ENCODE data around the gene SEC24C. TPM values are rescaled to one million over a fixed set of nuclear protein-coding genes. Genes with fewer than 3 reads are reported as not detected.
"Not testable (repeated sequence)": the region's sequence is repeated elsewhere in the genome, so short reads cannot be mapped to it uniquely, and the experiment has no call there.

SEC24C gene
- total RNA-seq, 4 donors from 2014 or later: 56.2 to 95.2 (median 83.9) TPM

GRCh38 chr10:73785211-73785720 lies 41.1 kb downstream of the SEC24C start, which contains the start of gene ZSWIM8:
TSS of gene ZSWIM8 (plus strand) at chr10:73785606. CDS start at chr10:73785879, 273 bp downstream.
- WGBS, 2 donors: 0% methylated on average over 25 to 36 of the region's 36 CpGs
- DNase-seq: peak; percentile 88 to 89
- Histone ChIP-seq H3K36me3 (peaks cover 11 to 12% of the 10 kb centered on the region in 2 donors), H3K27ac (peak within 1 kb of the TSS; percentile 78 to 88 (median 78)), H3K27me3 (no peaks in the 10 kb centered on the region), H3K4me1 (peaks cover 33 to 35% of the 10 kb centered on the region in 2 donors), H3K4me3 (replicated peaks in 1 of 3) (peak within 1 kb of the TSS; percentile 91 to 99 (median 98)), H3K9me3 (no peaks in the 10 kb centered on the region)
- intact Hi-C loops (cut with DNase I): no loop called here
- peak in 1 of 2 donors; percentile 80 for TF ChIP-seq POLR2A (IDR thresholded peaks at IDR 0.05)
- TF ChIP-seq CTCF (IDR thresholded peaks at IDR 0.05): peak in 1 of 6 experiments; percentile 25

- Histone ChIP-seq H3K27me3 (no peaks in the 10 kb centered on the region), H3K27ac (peak overlapping the region; percentile 78 to 88 (median 78)), H3K4me1 (peaks cover 32 to 33% of the 10 kb centered on the region in 2 donors), H3K36me3 (peaks cover 18% of the 10 kb centered on the region in 2 donors), H3K9me3 (no peaks in the 10 kb centered on the region), H3K4me3 (replicated peaks in 1 of 3) (peak overlapping the region; percentile 91 to 99 (median 98))
- WGBS, 2 donors: 1% methylated on average over 30 to 42 of the region's 54 CpGs
- intact Hi-C loops (cut with DNase I): no loop called here
- DNase-seq: peak; percentile 43 to 52
- TF ChIP-seq CTCF (IDR thresholded peaks at IDR 0.05): no peak
- no peak for TF ChIP-seq POLR2A (IDR thresholded peaks at IDR 0.05)
These were observed 41.7 kb downstream of the SEC24C start for GRCh38 chr10:73785721-73786511.

GRCh38 chr10:73786512-73786885 lies 42.3 kb downstream of the SEC24C start:
- peak overlapping the region; percentile 91 to 99 (median 98) for H3K4me3 ChIP-seq (replicated peaks in 1 of 3)
- no peaks in the 10 kb centered on the region for H3K27me3 ChIP-seq
- intact Hi-C loops (cut with DNase I): no loop called here
- peaks cover 27 to 30% of the 10 kb centered on the region in 2 donors for H3K4me1 ChIP-seq
- TF ChIP-seq CTCF (IDR thresholded peaks at IDR 0.05): no peak
- no peak for TF ChIP-seq POLR2A (IDR thresholded peaks at IDR 0.05)
- H3K9me3 ChIP-seq: no peaks in the 10 kb centered on the region
- 0 to 9% methylated on average over 2 of the region's 2 CpGs for WGBS, 2 donors
- DNase-seq: no peak
- peak overlapping the region in 2 of 3 donors; percentile 78 to 88 for H3K27ac ChIP-seq
- H3K36me3 ChIP-seq: peaks cover 24% of the 10 kb centered on the region in 2 donors

- intact Hi-C loops (cut with DNase I); DNase-seq: not testable (repeated sequence)
- 86 to 94% methylated on average over 21 of the region's 21 CpGs for WGBS, 2 donors
These were observed 43.0 kb downstream of the SEC24C start for GRCh38 chr10:73787031-73787800.

GRCh38 chr10:73788864-73789658 lies 44.9 kb downstream of the SEC24C start:
- no peak for DNase-seq
- Histone ChIP-seq H3K27ac (no peak overlapping the region), H3K9me3 (no peaks in the 10 kb centered on the region), H3K4me3 (replicated peaks in 1 of 3) (no peak overlapping the region), H3K27me3 (no peaks in the 10 kb centered on the region), H3K4me1 (peaks cover 20 to 21% of the 10 kb centered on the region in 2 donors), H3K36me3 (peaks cover 49% of the 10 kb centered on the region in 2 donors)
- WGBS, 2 donors: 91 to 92% methylated on average over 11 to 15 of the region's 17 CpGs
- intact Hi-C loops (cut with DNase I): no loop called here
- TF ChIP-seq POLR2A (IDR thresholded peaks at IDR 0.05) (no peak), CTCF (IDR thresholded peaks at IDR 0.05) (no peak)

More at GRCh38 chr10:73787031-73787800, 43.0 kb downstream of the SEC24C start:
- Histone ChIP-seq H3K4me3 (replicated peaks in 1 of 3) (peak overlapping the region in 1 of 3 donors; percentile 98), H3K36me3 (peaks cover 31% of the 10 kb centered on the region in 2 donors), H3K4me1 (peaks cover 27 to 30% of the 10 kb centered on the region in 2 donors)
- H3K27ac ChIP-seq, H3K9me3 ChIP-seq, H3K27me3 ChIP-seq: not testable (repeated sequence)

All from thyroid gland (tissue), 4 donors.